ENCODE data around the gene DLG2.

DLG2 gene

GRCh38 chr11:84396521-84396920, 1230.6 kb downstream of the DLG2 start:
- no peak for ATAC-seq (replicated peaks)
- H3K4me1 Mint-ChIP-seq: no peaks in the 10 kb centered on the region
- no peak overlapping the region for H3K4me3 Mint-ChIP-seq
- no peaks in the 10 kb centered on the region for H3K27me3 Mint-ChIP-seq
- H3K36me3 Mint-ChIP-seq: no peaks in the 10 kb centered on the region
- H3K27ac Mint-ChIP-seq: no peak overlapping the region
- H3K9me3 Mint-ChIP-seq: no peaks in the 10 kb centered on the region
- DNase-seq: no peak

DNA sequence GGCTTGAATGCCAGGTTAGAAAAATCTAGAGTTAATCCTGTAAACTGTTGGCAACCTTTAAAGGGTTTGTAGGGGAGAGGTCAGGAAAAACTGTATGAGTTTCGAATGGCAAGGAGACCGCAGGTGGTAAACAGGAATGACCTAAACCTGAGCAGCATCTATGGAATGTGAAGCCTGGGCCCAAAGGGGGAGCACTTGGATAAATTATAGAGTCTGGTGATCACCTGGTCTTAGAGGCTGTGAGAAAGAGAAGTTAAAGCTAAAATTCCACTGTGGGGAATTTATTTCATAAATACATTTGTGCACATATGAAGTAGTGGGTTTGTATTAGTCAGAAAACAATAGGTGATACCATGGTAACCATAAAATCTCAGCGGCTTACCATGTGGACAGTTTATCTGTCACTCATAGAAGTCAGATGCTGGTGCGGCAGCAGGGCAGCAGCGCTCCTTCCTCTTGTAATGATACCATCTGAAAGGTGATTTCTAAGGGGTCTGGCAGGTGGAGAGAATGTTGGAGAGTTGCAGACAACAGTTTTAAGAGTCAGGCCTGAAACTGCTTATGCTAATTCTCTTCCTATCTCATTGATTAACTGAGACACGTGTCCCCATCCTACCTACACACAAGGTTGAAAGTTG, 1236.6 kb downstream of the DLG2 start:
- no peaks in the 10 kb centered on the region for H3K27me3 Mint-ChIP-seq

DNA sequence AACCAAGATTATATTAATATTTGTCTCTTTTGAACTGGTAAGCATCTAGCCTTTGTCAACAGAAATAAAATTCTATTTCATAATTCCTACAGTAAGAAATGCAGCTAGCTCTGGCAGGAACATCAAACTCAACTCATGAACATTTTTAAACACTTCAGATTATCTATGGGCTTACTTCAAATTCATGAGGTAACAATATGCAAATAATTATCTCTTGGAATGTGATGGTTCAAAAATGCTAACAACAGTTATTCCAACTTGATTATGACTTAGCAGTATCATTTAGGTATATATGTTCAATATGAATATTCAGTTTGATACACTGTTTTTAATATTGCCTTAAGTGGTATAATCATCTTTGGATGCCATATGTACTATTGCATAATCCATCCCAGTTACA, 1237.4 kb downstream of the DLG2 start:
- Mint-ChIP-seq H3K4me1 (no peaks in the 10 kb centered on the region), H3K27me3 (no peaks in the 10 kb centered on the region), H3K4me3 (no peak overlapping the region), H3K9me3 (no peaks in the 10 kb centered on the region), H3K27ac (no peak overlapping the region), H3K36me3 (no peaks in the 10 kb centered on the region)
- ATAC-seq (replicated peaks): no peak
- DNase-seq: no peak

More for the DNA sequence above, 1236.6 kb downstream of the DLG2 start:
- Mint-ChIP-seq H3K9me3 (no peaks in the 10 kb centered on the region), H3K27ac (no peak overlapping the region), H3K36me3 (no peaks in the 10 kb centered on the region), H3K4me1 (no peaks in the 10 kb centered on the region), H3K4me3 (no peak overlapping the region)
- DNase-seq (no peak), ATAC-seq (replicated peaks) (no peak)

- DNase-seq: no peak
- no peaks in the 10 kb centered on the region for H3K4me1 Mint-ChIP-seq
- H3K36me3 Mint-ChIP-seq: no peaks in the 10 kb centered on the region
- no peak overlapping the region for H3K4me3 Mint-ChIP-seq
- no peaks in the 10 kb centered on the region for H3K27me3 Mint-ChIP-seq
- H3K9me3 Mint-ChIP-seq: no peaks in the 10 kb centered on the region
- H3K27ac Mint-ChIP-seq: no peak overlapping the region
- ATAC-seq (replicated peaks): no peak
These were observed 1242.4 kb downstream of the DLG2 start for GRCh38 chr11:84384731-84385130.

DNA sequence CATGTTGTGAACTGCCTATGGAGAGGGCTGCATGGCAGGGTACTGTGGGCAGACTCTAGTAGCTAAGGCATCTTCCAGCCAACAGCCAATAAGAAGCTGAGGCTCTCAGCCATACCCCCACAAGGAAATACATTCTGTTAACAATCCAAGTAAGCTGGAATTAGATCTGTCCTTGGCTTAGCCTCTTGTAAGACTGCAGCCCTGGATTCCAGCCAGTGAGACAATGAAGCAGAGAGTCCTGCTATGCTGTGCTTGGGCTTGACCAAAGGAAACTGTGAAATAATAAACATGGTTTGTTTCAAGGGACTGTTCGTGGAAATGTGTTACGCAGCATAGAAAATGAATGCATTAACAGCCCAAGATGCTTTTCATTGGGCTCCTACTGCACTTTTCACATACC, 1243.6 kb downstream of the DLG2 start:
- no peak for DNase-seq
- Mint-ChIP-seq H3K36me3 (no peaks in the 10 kb centered on the region), H3K9me3 (no peaks in the 10 kb centered on the region), H3K4me3 (no peak overlapping the region), H3K4me1 (no peaks in the 10 kb centered on the region), H3K27ac (no peak overlapping the region), H3K27me3 (no peaks in the 10 kb centered on the region)
- no peak for ATAC-seq (replicated peaks)

- Mint-ChIP-seq H3K27me3 (no peaks in the 10 kb centered on the region), H3K4me1 (no peaks in the 10 kb centered on the region), H3K4me3 (no peak overlapping the region), H3K36me3 (no peaks in the 10 kb centered on the region), H3K27ac (no peak overlapping the region), H3K9me3 (no peaks in the 10 kb centered on the region)
- DNase-seq (no peak), ATAC-seq (replicated peaks) (no peak)
These were observed 1245.5 kb downstream of the DLG2 start for GRCh38 chr11:84381666-84382065.

DNA sequence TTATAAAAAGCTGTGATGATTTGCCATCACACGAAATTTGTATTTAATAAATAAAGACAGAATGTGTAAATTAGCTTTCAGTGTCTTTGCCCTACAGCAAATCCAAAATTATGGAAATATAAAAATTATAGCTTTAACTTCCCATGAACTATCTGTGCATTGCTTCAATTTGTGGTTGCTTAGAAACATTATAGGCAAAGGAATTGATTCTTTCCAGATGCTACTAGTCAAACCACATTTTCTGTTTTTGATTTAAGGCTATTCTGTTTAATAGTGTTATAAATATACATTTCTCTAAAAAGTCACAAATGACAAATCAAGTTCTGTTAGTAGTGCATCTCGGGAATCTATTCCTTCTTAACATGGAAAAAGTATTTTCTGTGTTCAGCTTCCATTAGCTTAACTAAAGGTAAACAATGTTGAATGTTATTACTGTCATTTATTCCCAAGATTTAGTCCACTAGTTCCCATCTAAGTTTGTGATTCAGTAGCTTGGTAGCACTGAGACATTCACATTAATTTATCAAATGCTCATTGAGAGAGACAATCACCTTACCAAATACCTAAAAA, 1254.7 kb downstream of the DLG2 start:
- Mint-ChIP-seq H3K4me1 (no peaks in the 10 kb centered on the region), H3K4me3 (no peak overlapping the region), H3K36me3 (no peaks in the 10 kb centered on the region), H3K27ac (no peak overlapping the region), H3K27me3 (no peaks in the 10 kb centered on the region), H3K9me3 (no peaks in the 10 kb centered on the region)
- no peak for DNase-seq
- ATAC-seq (replicated peaks): no peak

GRCh38 chr11:84358034-84358433, 1269.1 kb downstream of the DLG2 start:
- Mint-ChIP-seq H3K36me3 (no peaks in the 10 kb centered on the region), H3K4me3 (no peak overlapping the region), H3K27ac (no peak overlapping the region), H3K4me1 (no peaks in the 10 kb centered on the region), H3K27me3 (no peaks in the 10 kb centered on the region), H3K9me3 (no peaks in the 10 kb centered on the region)
- DNase-seq (no peak), ATAC-seq (replicated peaks) (no peak)

DNA sequence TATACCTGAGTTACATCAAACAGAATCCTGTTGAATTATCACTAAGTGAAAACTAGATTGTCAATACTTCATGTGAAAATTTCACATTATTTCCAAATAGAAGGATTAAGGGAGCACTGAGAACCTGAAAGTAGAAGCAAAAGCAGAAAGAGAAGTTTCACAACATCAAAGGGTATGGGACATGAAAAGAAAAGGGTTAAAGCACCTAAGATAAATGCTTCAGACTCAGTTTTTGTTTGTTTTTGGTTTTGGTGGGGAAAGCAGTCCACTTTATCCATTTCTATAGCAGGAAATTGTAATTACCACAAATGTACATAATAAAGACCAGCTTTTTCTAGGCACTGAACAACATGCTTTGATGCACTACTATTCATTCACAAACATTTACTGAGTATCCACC, 1271.2 kb downstream of the DLG2 start:
- ATAC-seq (replicated peaks) (no peak), DNase-seq (no peak)
- Mint-ChIP-seq H3K9me3 (no peaks in the 10 kb centered on the region), H3K36me3 (no peaks in the 10 kb centered on the region), H3K27me3 (no peaks in the 10 kb centered on the region), H3K27ac (no peak overlapping the region), H3K4me1 (no peaks in the 10 kb centered on the region), H3K4me3 (no peak overlapping the region)

GRCh38 chr11:84345597-84345996, 1281.5 kb downstream of the DLG2 start:
- ATAC-seq (replicated peaks) (no peak), DNase-seq (no peak)
- Mint-ChIP-seq H3K27me3 (no peaks in the 10 kb centered on the region), H3K9me3 (peaks cover 0 to 1% of the 10 kb centered on the region in 2 donors), H3K36me3 (no peaks in the 10 kb centered on the region), H3K27ac (no peak overlapping the region), H3K4me1 (no peaks in the 10 kb centered on the region), H3K4me3 (no peak overlapping the region)

DNA sequence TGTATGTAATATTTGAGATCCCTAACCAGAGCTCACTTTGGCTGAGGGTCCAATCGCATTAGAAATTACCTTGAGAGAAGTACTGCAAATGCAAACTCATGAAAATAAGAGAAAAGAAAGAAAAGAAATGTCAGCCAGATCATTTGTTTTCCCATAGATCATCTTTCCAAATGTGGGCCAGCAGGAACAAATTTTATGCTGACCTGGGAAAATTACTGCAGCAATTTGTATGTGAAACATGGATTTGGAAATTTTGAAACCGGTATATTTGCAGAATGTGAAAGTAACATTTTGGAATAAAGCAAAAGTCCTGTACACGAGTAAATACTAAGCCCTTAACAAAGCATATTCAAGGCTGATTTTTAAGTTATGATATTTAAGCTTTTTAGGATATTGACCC, 1282.1 kb downstream of the DLG2 start:
- Mint-ChIP-seq H3K4me1 (no peaks in the 10 kb centered on the region), H3K4me3 (no peak overlapping the region), H3K9me3 (peaks cover 0 to 2% of the 10 kb centered on the region in 2 donors), H3K36me3 (no peaks in the 10 kb centered on the region), H3K27me3 (no peaks in the 10 kb centered on the region), H3K27ac (no peak overlapping the region)
- ATAC-seq (replicated peaks) (no peak), DNase-seq (no peak)

- Mint-ChIP-seq H3K27ac (no peak overlapping the region), H3K36me3 (no peaks in the 10 kb centered on the region), H3K9me3 (peaks cover 0 to 4% of the 10 kb centered on the region in 2 donors), H3K4me1 (no peaks in the 10 kb centered on the region), H3K4me3 (no peak overlapping the region), H3K27me3 (no peaks in the 10 kb centered on the region)
- ATAC-seq (replicated peaks) (no peak), DNase-seq (no peak)
These were observed 1287.3 kb downstream of the DLG2 start for GRCh38 chr11:84339796-84340195.

DNA sequence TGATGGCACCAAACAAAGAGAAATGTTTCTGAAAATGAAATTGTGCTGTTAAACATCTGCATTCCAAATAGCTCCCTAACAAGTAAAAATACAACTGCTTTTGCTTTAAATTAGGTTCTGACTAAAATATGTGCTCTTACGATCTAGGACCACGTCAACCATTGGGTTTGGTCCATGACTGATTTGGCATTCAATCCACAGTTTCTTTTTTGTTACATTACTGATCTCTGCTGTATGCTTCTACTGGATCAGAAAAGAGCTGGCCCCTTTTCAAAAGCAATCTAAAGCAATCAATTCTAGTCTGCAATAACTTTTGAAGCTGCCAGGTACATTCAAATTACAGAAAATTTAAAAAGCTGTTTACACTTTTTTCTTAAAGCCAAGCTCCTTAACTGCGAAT, 1293.9 kb downstream of the DLG2 start:
- Mint-ChIP-seq H3K36me3 (no peaks in the 10 kb centered on the region), H3K27ac (no peak overlapping the region), H3K27me3 (no peaks in the 10 kb centered on the region), H3K4me3 (no peak overlapping the region), H3K4me1 (no peaks in the 10 kb centered on the region), H3K9me3 (no peaks in the 10 kb centered on the region)
- ATAC-seq (replicated peaks) (no peak), DNase-seq (no peak)

GRCh38 chr11:84322211-84322610, 1304.9 kb downstream of the DLG2 start:
- H3K4me3 Mint-ChIP-seq: no peak overlapping the region
- peaks cover 3 to 5% of the 10 kb centered on the region in 2 donors for H3K9me3 Mint-ChIP-seq
- no peak for DNase-seq
- no peaks in the 10 kb centered on the region for H3K27me3 Mint-ChIP-seq
- H3K4me1 Mint-ChIP-seq: no peaks in the 10 kb centered on the region
- no peak for ATAC-seq (replicated peaks)
- H3K36me3 Mint-ChIP-seq: no peaks in the 10 kb centered on the region
- no peak overlapping the region for H3K27ac Mint-ChIP-seq

DNA sequence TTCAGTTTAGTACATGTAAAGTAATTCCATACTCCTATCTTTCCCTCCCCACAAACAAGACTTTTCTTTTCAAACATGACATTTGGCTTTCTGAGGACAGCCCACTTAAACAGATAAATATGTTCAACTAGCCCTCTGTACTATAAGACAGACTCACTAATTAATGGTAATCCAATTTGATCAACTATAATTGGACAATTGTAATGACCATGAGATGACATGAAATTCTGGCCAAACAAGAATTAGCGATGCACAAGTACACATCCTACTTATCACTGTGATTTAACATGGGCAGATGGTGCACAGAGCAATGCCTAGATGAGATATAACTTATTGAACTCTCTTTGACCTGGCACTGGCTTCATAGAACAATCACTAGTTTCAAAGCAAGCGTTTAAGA, 1307.3 kb downstream of the DLG2 start:
- no peak overlapping the region for H3K4me3 Mint-ChIP-seq
- no peak for ATAC-seq (replicated peaks)
- H3K4me1 Mint-ChIP-seq: no peaks in the 10 kb centered on the region

More for the DNA sequence above, 1307.3 kb downstream of the DLG2 start:
- no peak overlapping the region for H3K27ac Mint-ChIP-seq
- H3K27me3 Mint-ChIP-seq: no peaks in the 10 kb centered on the region
- no peaks in the 10 kb centered on the region for H3K36me3 Mint-ChIP-seq
- DNase-seq: no peak
- H3K9me3 Mint-ChIP-seq: peaks cover 3 to 5% of the 10 kb centered on the region in 2 donors

All from stimulated activated naive B cell treated with anti-CD40 and anti-IgM and Interleukin-4, amounts not matched to agents 10 μg/mL and 1 μg/mL and 100 μg/mL, for 72 hours (primary cell).